ENCODE data around the gene SNRNP200.
A peak's percentile ranks its signal among the peaks of the same experiment; 100 is the strongest.

Gene SNRNP200

DNA sequence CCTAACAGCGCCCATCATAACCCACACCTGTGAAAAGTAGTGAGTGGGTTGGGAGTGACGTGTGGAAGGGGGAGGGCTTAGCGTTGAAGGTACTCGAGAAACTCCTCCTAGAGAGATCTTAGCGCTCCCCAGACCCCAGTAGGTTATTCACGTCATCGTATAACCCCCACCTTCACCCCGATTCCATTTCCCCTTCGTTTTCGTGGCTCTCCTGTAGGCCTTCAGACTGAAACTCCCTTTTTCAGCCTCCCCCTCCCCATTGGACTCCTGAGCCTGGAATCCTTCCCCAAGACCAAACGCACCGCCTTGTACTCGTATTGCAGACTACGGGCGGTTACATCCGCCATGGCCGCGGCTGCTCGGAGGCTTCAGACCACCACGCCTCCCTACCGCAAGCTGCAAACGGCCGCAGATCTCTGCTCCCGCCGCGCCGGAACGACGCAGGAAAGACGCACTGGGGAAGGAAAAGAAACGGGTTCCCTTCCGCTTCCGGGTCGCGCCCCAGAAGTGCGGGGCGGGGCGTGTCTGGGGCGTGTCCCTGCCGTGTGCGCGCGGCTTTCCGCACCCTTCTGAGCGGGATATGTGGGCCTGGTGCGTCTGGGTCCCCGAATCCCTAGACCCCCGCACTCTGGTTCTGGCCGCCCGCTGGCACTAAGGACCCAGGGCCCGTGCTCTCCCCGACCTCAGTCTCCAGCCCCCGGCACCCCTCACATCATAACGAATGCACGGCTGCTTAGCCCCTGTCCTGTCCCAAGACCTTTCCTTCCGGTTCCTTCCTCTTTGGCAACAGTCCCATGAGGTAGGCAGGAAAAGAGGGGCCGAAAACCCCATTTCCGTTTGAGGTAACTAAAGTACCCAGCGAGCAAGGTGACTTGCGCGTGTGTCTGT is at the start of gene SNRNP200:
TSS of gene SNRNP200 (minus strand) at position 456 of the 888 bp plus-strand sequence. CDS start at position 347, 109 bp downstream.
- peak; percentile 88 for DNase-seq

DNA sequence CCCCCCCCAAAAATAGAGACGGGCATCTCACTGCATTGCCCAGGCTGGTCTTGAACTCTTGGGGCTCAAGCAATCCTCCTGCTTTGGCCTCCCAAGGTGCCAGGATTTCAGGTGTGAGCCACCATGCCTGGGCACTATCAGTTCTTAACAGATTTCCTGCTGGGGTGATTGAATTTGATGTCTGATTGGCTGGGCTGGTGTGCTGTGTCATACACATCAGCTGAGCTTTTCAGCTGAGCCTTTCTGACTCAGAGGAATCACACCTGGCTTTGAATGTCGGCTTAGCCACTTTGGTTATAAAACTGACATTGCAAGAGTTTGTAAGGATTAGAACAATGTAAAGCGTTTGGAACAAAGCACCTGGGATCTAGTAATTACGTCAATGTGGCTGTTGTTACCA is 49.1 kb upstream of the SNRNP200 start:
- no peak for DNase-seq

DNA sequence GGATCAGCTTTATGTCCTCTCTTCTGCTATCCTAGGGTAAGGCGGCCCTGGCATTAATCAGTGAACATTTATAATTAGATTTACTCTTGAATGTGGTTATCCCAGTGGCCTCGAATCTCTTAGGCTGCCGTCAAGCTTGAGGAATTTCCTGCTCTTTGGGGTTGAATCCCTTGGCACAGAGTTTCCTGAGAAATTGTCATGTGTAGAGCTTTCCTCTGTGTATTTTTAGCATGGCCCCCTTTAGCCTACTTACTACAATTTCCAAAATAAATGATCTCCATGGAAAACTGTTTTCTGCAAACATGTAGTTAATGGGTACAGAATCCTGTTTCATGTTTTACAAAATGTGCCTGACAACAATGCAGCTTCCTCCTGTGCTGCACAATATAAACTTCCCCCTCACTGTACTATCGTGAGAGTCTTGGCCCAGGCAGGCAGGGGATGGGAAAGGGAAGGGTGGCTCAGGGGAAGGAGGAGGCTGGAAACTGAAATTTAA is 48.3 kb upstream of the SNRNP200 start:
- no peak for DNase-seq

DNA sequence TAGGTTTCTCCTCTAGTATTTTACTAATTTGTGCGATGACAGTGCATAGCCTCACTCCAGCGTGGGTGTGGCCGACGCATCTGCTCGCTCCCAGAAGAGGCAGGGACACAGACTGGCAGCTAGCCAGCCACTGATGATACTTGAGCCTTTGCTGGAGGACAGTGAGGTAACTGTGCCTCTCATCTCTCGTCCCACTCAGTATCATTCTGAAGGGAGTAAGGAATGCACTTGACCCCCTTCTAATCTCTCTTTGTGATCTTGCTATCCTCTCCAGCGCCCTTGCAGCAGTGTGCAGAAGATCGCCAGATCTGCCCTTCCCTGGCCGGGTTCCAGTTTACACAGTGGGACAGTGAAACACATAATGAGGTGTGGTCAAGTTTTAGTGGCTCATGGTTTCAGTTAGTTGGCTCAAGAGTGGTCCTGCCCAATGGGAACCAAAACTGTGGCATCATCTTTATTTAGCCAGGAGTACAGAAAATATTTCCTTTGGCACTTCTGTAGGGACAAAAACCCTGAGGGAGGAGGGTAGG is 47.8 kb upstream of the SNRNP200 start:
- no peak for DNase-seq

DNA sequence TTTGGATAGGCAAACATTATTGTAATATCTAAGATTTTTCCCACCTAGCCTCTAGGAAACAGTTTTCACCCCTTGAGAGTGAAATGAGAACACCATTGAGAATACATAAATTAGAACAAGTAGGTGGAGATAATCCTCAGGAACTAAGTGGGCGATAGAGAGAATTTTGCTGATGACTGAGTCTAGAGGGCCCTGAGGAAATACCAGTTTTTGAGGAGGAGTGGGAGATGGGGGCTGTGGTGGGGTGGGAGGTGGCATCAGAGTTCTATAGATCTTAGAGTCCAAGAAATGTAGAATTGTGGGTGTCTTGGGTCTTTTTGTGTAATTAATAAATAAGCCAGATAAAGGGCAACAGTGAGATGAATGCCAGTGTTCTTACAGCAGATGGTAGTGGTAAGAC is 42.0 kb upstream of the SNRNP200 start:
- DNase-seq = no peak

DNA sequence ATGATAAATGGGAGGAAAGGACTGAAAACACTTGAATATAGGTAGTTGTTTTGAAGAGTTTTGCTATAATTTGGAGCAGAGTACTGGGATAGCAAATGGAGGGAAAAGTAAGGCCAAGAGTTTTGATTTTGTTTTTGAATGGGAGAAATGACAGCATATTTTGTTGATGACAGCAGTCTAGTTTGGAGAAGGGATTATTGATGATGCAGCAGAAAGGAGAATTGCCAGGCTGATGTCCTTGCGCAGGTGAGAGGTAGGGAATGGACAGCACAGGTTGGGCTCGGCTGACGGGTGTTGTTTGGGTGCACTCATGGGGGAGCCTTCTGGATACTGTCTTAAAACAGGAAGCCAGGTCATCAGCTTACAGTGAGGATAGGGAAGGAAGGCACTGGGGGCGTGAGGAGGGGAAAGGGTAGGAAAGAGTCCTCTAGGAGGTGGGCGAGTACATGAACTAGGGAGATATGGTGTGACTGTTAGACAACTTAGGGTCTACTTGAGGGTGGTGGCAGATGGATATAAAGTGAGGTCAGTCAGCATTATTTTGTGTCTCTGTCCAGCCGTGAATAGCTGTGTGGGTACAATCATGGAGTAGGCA is 40.6 kb upstream of the SNRNP200 start:
- DNase-seq = no peak

DNA sequence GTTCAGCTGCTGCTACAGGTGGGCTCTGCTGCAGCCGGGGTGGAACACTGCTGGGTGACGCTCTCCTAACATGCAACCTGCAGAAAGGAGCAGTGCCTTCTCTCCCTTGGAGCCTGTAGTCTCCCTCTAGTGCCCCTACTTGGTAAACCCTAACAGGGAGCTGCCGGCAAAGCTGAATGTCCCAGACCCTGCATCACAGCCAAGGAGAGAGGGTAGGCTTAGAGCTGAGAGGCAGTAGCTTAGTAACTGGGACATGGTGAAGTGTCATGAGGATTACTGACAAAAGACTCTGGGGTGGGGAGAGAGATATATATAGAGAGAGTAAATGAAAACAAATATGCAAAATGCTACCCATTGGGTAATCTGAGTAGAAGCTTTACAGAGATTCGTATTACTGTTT is 40.1 kb upstream of the SNRNP200 start:
- DNase-seq = no peak

DNA sequence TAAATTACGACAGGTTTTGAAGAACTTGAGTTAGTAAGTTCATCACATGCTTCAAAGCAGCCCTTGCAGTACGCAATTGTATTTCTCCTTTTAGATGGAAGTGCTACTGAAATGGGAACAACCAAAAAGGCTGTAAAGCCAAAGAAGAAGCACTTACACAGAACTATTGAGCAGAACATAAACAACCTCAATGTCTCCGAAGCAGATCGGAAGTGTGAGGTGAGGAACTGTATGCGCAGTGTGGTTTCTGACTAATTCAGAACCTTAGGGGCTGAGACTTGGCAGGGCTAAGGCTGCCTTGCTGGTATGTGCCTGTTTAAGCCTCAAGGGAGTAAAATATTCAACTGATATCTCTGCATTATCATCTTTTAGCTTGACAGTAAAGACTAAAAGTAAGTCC is 38.7 kb upstream of the SNRNP200 start:
- peak; percentile 34 for DNase-seq

DNA sequence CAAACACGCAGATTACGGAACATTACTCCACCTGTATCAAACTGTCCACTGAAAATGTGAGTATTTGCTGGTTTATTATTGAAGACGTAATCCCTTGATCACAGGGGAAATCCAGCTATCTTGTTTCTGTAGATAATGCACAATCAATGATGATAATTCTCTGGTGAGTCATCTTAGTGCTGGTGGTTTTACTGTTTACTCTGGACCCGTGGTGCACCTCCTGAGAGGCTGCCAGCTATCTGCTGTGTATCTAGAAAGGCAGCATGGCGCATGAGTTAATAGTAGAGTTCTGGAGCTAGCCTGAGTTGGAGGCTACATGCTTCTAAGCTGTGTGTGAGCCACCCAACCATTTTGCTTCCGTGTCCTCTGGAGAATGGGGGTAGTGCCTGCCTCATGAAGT is 36.7 kb upstream of the SNRNP200 start:
- DNase-seq = no peak

DNA sequence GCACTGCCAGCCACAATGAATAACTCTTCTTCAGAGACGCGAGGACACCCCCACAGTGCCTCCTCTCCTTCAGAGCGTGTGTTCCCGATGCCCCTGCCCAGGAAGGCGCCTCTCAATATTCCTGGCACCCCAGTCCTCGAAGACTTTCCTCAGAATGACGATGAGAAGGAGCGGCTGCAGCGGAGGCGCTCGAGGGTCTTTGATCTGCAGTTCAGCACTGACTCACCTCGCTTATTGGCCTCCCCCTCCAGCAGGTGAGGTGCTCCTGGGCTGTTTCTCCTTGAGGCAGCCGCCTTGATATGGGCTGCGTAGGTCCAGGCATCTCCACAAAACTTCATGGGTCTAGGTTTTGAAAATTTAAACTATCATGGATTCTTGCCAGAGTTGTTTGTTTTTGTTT is 36.3 kb upstream of the SNRNP200 start:
- no peak for DNase-seq

DNA sequence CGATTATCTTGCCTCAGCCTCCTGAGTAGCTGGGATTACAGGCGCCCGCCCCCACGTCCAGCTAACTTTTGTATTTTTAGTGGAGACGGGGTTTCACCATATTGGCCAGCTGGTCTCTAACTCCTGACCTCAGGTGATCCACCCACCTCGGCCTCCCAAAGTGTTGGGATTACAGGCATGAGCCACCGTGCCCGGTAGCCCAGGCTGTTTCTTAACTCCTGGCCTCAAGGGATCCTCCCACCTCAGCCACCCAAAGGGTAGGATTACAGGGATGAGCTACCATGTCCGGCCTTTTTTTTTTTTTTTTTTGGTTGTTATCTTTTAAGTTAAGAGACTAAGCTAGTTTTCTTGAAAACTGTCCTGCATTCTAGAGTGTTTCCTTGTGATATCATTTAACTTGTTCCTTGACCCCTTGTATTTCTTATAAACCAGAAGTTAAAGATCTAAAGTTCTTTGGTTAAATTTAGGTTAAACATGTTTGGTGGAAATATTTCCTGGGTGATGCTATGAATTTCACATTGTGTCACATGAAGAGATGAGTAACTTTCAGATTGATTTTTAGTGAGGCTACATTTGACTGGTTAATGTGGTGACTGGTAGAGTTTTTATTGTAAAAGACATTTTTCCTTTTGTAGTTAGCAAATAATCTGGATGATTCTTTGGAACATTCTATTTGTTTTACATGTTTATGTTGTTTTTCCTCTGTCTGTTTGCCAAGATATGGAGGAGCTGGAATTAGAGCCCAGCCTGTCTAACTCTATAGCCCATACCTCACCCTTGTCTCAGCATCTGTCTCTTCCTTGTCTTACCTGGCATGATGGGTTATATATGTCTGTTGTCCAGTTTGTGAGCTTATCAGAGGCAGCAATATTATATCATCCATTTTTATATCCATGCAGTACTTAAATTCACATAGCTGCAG is 35.4 kb upstream of the SNRNP200 start:
- DNase-seq = no peak

DNA sequence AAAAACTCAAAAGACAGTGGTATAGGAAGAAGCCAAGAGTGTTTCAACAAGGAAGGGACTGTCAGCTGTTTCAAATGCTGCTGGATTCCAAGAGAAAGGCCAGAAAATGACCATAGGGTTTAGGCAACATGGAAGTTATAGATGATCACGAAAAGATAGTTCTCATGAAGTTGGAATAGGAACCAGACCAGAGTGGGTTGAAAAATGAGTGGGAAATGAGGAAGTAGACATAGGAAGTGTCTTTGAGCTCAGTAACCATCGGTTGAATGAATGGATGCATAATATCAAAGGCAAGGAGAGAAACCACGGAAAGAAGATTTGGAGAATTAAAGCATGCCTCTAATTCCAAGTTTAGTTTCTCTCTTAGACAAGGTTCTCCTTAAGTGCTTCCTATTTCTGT is 31.5 kb upstream of the SNRNP200 start:
- DNase-seq = no peak

DNA sequence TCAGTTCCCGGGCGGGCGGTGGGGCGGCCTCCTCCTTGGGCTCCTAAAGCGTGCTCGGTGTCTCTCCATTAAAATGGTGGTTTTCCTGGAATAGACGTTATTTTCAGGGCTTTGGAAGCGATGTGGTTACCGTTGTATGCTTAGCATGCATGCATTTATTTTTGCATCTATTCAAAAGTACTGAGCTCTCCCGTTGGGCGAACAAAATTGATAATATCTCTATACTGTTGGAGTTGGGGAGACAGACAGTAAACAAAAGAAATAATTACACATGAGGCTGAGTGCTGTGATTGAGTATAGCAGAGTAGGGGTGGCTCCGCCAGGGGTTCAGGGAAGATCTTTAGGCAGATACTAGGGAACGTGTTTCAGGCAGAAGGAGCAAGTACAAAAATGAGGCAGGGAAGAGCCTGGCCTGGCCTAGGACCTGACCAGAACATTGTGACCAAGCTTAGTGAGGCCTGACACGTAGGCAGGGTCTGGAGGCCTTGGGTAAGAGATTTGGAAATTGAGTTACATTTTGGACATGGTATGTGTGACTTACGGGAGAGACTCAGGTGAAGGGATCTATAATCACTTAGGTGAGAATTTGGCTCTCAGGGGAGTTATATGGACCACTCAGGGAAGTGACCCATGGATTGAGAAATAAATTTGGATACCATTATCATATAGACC is 30.9 kb upstream of the SNRNP200 start:
- no peak for DNase-seq

DNA sequence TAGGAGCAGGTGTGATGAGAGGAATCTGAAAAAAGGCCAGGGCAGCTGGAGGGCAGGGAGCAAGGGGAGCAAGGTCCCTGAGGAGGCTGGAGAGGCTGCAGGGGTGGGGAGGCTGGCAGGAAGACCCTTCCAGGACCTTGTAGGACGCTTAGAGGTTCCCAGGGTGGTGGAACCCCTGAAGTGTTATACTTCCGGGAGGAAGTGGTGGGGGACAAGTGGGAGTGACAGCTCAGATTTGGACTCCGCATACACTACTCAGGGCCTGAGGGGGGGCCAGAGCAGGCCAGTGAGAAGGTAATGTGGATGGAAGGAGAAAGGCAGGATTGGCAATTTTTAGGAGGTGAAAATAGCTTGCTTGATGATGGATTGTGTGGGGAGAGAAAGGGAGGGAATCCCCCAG is 28.4 kb upstream of the SNRNP200 start:
- no peak for DNase-seq

DNA sequence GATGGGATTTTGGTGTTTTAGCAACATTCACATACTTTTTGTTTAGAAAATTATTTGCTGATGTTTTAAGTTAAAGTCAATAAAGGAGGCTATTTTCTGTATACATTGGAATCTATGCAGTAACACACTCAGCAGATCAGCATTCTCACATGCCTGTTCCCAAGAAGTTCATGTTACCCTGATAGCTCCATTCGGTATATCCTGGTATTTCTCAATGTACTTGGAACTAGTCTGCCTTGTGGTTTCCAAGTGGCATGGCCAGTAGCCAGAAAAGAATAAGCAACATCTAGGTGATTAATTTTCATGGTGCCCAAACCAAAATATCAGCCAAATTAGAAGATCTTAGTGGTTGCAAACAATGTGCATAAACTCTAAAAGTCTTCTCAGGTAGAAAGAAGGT is 25.1 kb upstream of the SNRNP200 start:
- DNase-seq = no peak

DNA sequence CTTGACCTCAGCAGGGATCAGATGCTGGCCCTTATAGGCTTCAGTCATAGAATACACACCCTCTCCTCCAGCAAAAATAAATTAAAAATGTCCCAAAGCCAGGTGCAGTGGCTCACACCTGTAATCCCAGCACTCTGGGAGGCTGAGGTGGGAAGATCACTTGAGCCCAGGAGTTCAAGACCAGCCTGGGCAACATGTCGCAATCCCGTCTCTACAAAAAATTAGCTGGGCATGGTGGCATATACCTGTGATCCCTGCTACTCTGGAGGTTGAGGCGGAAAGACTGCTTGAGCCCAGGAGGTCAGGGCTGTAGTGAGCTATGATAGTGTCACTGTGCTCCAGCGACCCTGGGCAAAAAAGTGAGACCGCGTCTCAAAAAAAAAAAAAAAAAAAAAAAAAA is 24.5 kb upstream of the SNRNP200 start:
- DNase-seq = no peak

DNA sequence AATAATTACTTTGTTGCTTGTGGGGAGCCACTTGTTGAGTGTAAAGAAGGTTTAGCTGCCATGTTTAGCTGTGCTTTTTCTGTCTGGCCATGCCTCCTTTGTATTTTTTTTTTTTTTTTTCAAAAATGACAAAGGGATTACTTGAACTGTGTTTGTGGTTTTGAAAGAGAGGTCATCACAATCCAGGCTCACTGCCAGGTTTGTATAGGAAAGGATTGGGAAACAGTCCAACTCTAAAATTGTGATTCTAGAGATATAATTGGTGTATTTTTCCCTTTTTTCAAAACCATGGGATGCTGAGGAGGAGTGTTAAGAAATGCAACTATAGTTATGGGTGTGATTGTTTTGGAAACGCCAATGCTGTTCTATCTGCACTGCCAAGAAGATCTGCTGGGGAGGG is 24.1 kb upstream of the SNRNP200 start:
- no peak for DNase-seq

DNA sequence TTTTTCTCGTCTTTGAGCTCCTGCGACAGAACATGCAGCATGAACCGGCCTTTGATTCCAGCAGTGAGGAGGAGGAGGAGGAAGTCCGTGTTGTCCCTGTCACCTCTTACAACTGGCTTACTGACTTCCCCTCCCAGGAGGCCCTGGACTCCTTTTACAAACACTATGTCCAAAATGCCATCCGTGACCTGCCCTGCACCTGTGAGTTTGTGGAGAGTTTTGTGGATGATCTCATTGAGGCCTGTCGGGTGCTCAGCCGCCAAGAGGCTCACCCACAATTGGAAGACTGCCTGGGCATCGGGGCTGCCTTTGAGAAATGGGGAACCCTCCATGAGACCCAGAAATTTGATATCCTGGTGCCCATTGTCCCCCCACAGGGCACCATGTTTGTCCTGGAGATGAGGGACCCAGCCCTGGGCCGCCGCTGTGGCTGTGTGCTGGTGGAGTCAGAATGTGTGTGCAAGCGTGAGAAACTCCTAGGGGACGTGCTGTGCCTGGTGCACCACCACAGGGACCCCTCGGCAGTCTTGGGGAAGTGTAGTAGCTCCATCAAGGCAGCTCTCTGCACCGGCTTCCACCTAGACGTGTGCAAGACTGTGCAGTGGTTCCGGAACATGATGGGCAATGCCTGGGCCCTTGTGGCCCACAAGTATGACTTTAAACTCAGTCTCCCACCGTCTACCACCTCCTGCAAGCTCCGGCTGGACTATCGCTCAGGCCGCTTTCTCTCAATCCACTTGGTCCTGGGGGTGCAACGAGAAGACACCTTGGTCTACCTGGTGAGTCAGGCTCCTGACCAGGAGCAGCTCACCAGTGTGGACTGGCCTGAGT is 21.9 kb upstream of the SNRNP200 start:
- DNase-seq = no peak

DNA sequence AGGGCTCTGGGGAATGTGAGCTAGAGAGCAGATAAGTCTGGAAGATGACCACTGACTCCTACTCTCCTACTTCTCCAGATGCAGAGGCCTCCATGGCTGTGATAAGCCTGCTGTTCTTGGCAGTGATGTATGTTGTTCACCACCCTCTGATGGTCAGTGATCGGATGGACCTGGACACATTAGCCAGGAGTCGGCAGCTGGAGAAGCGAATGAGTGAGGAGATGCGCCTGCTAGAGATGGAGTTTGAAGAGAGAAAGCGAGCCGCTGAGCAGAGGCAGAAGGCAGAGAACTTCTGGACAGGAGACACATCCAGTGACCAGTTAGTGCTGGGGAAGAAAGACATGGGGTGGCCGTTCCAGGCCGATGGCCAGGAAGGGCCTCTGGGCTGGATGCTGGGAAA is 21.2 kb upstream of the SNRNP200 start:
- DNase-seq = no peak

DNA sequence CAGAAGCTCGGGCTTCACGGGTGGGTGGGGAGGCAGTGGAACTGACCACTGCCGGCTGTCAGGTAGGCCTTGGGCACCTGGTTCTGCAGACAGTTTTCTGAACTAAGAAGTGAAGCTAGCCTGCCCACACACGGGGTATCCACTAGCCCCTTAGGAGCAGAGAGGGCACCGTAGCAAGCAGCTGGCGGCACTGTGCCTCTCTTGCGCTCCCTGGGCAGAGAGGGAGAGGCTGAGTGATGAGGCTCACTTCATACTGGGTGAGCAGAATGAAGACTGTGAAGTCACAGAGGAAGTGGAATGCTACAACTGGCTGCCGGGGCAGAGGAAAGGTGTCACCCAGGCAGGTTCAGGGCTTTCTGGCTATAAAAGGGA is 20.5 kb upstream of the SNRNP200 start:
- no peak for DNase-seq

DNA sequence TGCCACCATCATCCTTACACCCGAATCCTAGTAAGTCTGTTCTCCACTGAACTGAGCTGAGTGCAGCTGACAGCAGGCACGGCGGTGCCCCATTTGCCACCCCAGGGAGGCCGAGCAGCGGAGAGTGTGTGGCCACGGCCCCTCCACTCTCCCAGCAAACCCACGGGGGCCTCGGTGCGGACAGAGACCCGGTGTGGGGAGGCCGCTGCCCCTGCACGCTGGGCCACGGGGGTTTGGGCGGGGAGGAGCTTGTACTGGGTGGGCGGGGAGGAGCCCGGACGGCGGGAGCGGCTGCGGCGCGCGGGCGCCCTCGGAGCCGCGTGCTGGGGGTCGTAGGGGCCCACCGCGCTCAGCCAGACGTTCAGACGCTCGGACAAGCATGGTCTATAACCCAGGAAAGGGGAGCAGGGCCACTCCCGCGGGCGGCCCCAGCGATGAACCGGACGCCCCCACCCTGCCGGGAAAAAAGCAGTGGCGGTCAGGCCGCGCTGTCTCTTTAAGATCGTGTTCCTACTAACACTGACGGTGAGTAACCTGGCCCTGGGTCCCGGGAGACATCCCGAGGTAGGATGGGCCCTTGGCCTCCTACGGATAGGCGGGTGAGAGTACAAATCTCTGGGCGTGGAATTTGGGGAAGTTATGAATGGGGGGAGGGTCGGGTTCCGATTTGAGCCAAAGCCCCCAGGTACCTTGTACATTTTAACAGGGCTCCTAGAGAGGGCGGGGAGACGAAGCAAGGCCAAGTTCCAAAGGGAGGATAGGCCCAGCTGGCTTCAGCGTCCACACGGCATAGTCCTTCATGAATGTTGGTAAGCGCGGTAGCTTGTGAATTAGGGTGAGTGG is 19.9 kb upstream of the SNRNP200 start, which contains the start of gene ITPRIPL1:
TSS of gene ITPRIPL1 (plus strand) at position 277 of the 843 bp plus-strand sequence. CDS start at position 800, 523 bp downstream.
- DNase-seq = no peak

Data from activated T-cell treated with anti-CD3 and anti-CD28 coated beads for 4 hours (primary cell).